Stromal cell of bone marrow (primary cell): Measurements from ENCODE around the gene LONP2.
A peak's percentile ranks its signal among the peaks of the same experiment; 100 is the strongest.
"Not testable (repeated sequence)": the region's sequence is repeated elsewhere in the genome, so short reads cannot be mapped to it uniquely, and the experiment has no call there.

Source experiments
- DNase-seq: peaks from one replicate; pipeline ENCODE4 v3.0.0-alpha.2; 2012; ENCODE audit warnings: low read depth

The LONP2 gene

DNA sequence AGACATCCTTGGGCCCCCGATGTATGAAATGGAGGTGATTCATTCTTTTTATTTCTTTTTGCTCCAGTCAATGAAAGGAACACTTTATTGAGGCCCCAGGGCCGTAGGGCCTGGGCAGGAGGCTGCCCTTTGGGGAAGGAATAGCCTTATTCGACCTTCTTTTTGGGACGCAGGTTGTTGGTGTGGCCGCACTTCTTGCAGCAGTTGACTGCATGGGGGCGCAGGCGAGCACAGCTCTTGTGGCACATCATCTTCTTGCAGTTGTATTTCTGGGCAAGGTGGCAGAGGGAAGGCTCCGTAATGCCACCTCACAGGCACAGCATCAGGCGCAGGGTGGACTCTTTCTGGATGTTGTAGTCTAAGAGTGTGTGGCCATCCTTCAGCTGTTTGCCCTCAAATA lies 90.2 kb downstream of the LONP2 start:
- no peak for DNase-seq

DNA sequence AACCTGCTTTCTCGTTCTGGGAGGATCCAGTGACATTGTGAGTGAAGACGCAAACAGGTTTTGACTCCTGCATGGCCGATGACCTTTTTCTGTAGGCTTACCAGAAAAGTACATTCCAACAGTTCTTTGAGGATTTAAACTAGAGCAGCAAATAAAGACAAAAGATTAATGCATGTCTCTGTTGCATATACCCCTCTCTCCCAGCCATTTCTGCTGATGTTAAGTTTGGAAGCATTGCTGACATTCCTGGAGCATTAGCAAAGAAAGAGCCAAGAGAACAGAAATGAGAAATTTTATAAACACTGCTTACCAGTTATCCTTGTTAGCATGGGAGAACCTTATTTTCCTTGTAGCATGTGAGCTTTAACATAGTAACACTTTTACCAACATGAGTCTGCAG lies 91.9 kb downstream of the LONP2 start:
- DNase-seq, result no peak

DNA sequence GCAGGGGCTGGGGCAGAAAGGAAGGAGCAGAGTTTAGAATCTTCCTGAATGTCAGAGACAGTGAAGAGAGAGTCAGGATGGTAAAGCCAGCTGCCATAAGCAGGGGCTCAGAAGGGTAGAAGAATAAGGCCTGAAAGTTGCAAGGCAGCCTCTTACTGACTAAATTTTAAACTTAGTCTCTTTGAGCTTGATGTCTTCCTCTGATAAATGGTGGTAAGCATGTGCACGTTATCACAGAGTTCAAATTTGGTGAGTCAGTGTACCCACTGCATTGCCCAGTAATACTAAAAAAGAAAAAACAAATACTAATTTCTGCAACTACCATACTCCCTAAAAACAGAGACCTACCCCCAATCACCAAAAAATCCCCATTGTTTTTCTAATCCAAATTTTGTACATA lies 96.0 kb downstream of the LONP2 start:
- no peak for DNase-seq

DNA sequence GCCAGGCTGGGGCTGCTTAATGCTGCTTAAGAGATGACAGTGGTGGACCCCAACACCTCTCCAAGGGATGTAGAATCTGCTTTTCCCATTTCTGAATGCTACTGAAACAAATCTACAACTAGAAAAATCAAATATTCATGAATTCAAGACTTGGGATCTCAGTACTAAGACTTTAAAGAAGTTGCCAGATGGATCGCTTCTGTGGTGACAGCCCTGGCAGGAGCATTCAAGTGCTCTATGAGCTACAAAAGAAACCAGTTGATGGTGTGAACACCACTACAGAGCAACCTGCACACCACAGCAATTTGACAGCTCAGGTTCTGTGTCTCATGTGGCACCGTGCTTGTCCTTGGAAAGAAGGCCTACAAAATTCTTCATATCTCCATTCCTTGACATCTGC lies 98.5 kb downstream of the LONP2 start:
- no peak for DNase-seq

DNA sequence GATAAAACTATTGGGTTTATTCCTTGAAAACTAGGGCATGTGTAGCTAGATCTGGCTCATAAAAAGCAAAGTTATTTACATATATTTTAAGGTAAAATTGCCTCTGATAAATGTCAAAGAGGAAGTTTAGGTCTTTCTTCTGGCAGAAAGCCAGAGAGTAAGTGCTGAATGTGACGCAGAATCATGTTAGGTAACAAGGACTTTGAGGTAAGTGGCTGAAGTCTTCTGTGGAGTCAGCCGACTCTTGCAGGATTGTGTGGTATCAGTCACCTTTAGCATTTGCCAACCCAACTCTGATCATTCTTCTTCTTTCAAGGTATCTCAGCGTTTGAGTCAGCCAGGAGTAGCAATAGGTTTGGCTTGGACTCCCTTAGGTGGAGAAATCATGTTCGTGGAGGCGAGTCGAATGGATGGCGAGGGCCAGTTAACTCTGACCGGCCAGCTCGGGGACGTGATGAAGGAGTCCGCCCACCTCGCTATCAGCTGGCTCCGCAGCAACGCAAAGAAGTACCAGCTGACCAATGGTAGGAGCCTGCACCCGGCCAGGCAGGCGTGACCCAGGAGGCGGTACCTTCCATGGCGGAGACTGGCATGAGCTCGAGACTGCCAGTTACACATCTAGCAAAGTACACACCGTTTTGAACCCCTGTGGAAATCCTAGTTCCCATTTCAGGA lies 103.2 kb downstream of the LONP2 start:
- no peak for DNase-seq

DNA sequence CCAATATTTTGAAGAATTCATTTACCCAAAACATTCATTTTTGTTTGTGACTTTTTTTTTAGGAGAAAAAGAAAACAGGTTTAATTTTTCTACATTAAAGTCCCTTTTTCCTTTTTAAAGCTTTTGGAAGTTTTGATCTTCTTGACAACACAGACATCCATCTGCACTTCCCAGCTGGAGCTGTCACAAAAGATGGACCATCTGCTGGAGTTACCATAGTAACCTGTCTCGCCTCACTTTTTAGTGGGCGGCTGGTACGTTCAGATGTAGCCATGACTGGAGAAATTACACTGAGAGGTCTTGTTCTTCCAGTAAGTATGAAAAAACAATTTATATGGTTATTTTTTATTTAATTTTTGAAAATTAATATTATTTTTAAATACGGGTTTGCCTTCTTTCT lies 103.9 kb downstream of the LONP2 start:
- DNase-seq, result no peak

DNA sequence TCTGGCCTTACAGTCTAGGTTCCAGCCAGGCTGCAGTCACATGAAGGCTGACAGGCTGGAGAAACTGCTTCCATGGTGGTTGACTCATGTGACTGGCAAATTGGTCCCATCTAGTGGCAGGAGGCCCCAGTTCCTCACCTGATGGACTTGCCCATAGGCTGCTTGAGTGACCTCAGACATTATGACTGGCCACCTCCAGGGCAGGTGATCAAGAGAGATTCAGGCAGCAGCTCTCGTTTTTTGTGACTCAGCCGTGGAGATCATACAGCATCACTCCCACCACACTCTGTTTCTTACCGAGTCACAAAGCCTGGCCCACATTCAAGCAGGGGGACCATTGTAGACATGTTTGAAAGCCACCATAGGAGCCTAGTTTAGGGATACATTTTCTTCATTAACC lies 106.6 kb downstream of the LONP2 start:
- no peak for DNase-seq

DNA sequence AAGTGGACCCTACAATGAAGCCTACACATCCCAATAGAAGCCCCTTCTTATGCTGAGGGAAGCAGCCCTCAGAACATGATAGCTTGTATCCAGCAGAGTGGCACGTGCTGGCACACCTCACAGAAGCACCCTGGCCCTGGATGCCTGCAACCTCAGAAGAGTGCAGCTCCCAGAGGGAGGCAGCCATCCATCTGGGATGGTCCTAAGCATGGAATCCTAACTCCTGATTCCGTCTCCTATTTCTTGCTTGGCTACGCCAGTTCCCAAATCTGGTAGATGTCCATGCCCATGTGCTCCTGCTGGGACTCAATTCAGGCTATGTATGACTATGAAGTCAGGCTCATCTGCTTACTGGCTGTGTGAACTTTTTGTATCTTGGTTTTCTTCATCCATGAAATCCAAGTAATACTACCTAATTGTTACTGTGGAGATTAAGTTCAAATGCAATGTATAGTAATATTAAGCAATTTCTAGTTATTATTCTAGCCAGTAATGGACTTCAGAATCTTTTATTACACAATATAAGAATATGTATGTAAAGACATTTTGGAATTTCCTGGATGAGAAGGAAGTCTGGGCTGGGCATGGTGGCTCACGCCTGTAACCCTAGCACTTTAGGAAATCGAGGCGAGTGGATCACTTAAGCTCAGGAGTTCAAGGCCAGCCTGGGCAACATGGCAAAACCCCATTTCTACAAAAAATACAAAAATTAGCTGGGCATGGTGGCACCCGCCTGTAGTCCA lies 108.7 kb downstream of the LONP2 start:
- no peak for DNase-seq

DNA sequence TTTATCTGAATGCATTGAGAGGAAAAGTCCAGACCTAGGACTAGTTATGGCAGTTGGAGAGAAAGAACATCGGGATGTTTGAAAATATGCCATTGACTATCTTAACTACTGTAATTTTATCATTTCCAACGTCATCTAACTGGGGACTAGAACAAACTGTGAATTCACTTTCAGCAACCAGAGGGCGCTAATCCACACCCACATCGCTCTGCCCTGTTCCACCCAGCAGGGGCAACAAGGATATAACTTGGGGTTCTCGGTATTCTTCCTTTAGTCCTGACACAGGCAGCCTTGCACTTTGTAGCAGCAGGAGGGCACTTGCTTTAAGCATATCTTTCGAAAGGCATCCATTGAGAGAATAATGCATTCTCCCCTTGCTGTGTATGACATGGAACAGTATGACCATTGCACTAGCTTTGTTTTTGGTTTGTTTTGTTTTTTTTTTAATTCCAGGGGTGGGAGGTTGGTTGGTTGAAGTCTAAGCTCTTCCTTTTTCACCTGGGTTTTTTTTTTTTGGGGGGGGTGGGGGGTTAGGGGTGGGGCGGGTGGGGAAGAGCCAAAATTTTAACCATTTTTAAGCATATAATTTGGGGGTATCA lies 109.6 kb downstream of the LONP2 start:
- peak; percentile 47 for DNase-seq

DNA sequence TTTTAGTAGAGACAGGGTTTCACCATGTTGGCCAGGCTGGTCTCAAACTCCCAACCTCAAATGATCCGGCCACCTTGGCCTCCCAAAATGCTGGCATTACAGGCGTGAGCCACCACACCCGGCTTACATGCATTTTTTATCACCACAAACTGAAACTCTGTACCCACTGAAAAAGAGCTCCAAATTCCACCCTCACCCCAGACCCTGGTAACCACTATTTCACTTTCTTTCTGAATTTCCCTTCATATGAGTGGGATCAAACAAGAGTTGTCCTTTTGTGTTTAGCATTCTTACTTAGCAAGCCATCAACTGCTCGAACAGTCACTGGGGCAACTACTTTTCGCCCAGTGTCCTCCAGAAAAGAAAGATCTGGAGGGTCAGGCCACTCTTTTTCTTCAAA lies 110.3 kb downstream of the LONP2 start:
- not testable (repeated sequence) for DNase-seq

DNA sequence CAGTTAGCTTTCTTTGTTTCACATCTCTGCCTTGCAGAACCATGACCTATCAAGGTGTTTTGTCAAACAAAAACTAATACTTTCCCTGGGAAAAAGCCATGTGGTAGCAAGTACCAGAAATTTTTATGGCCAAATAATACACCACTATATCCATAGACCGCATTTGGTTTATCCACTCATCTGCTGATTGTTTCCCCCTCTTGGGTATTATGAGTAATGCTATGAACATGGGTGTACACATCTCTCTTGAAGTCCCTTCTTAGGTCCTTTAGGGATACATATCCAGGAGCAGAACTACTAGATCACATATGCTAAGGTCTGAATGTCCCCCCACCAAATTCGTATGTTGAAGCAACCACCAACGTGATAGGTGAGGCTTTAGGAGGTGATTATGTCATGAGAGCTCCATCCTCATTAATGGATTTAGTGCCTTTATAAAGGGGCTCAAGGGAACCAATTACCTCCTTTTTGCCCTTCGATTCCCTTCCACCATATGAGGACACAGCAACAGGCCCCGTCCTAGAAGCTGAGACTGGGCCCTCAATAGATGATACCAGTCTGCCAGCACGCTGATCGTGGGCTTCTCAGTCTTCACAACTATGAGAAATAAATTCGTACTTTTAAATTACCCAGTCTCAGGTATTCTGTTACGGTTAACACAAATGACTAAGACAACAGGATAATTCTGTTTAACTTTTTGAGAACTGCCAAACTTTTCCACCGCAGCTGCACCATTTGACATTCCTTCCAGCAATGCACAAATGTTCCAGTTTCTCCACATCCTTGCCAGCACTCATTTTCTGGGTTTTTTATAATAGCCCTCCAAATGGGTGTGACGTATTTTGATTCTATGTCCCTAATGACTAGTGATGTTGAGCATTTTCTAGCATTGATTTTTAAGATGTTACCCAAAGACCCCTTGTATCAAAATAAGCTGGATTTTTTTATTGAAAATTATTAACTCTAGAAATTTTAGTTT lies 111.1 kb downstream of the LONP2 start:
- no peak for DNase-seq

DNA sequence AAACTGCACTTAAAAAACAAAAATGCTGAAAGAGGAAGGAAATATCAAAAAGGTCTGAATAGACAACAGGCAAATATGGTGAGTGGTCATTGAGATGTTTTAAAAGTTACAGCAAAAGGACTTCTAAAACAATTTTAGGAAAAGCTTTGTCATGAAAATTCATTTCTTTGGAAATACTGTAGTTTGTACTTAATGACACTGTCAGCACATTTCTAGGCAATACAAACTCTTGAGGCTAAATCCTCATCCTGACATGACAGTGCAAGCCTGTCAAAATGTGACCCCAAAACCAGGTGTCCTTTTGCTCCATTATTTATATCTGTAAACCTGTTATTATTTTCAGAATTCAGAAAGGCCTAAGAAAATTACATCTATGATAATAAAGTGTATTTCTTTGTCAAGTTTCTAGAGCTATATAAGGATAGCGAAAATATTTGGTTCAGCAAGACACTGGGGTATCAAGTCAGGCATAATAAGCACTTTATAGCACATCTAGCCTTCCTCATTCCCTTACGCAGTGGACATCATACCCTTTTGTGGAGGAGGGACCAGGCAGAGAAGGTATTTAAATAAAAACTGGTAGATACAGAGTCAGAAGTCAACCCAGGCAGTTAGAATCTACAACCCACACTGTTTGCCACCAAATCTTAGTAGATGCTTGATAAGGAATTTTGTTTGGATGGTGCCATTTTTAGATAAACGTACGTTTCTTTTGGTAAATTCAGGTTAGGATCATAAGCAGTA lies 112.7 kb downstream of the LONP2 start:
- no peak for DNase-seq

DNA sequence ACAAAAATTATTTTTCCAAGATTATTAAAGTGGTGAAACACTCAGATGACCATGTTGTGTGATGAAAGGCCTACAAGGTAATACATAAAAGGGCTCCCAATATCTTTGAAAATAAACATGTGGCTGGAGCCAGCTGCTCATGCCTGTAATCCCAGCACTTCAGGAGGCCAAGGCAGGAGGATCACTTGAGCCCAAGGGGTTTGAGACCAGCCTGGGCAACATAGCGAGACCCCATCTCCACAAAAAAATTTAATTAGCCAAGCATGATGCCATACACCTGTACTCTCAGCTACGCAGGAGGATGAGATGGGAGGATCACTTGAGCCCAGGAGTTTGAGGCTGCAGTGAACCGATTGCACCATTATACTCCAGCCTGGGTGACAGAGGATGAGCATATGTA lies 114.3 kb downstream of the LONP2 start:
- no peak for DNase-seq

DNA sequence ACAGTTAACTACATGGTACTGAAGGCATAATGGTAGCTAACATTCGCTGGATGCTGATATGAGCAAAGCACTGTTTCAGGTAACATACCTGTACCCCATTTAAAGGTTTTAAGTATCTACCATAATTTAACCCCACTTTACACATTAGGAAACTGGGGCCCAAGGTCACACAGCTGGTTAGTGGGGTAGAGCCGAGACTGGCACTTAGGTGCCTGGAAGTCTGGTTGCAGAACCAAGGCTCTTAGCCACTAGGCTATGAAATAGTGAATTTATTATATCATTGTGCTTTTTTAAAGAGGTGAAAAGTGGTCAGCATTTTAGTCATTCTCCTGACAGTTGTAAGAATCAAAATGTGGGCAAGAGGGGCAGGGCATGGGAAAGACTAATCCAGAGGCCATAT lies 115.9 kb downstream of the LONP2 start:
- no peak for DNase-seq

DNA sequence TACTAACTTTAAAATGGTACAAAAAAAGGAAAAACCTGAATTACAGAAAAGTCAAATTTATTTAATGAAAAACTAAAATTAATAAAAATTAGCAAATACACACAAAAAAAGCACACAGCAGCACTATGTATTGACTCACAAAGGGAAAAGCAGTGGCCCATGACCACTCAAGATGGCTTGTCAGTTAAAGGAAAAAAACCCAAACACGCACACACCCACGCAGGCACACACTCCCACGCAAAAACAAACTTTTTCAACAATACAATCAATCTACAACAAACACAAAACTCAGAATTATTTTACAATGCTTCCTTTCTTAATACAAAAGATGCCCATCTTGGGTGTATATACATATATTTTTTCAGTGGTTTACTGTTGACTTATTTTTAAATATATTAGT lies 116.9 kb downstream of the LONP2 start:
- DNase-seq, result no peak

DNA sequence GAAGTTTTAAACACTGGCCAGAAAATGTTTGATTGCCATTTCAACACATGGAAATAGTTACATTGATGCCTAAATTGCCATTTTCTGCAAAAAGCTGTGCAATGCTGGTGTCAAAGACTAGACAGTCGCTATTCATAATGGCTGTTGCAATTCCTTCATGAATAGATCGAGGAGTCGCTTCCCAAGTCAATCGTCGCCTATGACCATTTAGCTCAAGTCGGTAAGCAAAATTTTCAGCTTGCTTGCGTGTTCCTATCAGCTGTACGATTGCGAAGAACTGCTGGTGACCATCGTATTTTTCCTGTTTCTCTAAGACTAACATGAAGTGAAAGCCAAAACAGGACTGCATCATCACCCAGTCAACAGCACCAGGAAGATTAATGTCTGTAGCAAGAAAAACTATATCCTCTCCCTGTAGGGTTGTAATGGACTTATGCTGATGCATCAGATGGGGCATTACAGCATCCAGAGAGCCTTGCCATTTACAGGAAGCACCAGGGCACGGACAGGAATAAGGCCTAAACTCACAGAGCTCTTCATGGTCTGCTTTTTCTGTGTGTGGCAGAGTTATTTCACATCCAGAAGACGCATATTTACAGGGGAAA lies 117.5 kb downstream of the LONP2 start:
- DNase-seq, result no peak

DNA sequence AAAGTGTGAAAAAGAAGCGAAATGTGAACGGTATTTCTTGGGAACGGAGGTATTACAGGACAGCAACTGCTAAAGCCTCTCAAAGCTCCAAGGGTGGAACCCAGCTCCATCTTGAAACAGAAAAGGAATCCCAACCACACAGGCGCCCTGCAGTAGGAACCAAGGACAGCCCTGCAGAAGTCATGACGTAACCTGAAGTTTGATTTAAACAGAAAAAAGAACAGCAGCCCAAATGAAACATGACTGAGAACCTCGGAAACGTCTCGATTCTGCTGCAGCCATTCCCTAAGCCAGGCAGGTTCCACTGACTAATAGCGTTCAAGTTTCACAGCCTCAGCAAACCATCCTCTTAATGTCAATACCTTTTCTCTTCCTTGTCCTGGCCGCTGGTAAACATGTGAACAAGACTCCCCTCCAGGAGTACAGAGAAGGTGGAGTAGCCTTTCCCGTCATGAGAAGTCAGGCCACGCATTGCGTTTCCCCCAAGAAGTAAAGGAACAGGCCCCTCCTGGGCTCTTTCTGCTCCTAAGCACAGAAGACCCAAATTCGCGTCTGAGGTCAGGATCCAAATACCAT lies 121.0 kb downstream of the LONP2 start:
- no peak for DNase-seq

DNA sequence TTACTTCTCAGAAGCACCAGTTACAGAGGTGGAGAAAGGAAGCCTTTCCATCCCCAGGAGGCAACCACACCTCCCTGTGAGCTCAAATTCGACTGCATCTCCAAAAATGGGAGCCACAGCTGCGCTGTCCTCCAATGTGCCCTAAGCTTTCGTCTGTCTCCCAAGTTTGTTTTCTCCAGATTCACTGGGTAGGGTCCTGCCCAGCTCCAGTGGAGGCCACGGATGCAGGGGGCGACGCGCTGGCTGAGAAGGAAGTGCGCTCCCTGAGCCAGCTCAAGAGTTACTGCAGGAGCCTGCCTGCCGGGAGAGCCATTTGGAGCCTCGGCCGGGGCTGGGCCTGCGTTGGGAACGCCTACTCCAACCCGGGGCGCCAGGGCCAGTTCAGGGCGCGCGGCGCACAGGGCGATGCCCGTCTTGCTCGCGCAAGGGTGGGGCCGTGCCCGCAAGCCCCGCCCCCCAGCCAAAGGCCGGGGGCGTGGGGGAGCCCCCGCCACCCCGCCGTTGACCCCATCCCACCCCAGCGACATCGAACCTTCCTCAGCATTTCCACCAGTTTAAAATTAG lies 121.6 kb downstream of the LONP2 start:
- peak; percentile 76 for DNase-seq

DNA sequence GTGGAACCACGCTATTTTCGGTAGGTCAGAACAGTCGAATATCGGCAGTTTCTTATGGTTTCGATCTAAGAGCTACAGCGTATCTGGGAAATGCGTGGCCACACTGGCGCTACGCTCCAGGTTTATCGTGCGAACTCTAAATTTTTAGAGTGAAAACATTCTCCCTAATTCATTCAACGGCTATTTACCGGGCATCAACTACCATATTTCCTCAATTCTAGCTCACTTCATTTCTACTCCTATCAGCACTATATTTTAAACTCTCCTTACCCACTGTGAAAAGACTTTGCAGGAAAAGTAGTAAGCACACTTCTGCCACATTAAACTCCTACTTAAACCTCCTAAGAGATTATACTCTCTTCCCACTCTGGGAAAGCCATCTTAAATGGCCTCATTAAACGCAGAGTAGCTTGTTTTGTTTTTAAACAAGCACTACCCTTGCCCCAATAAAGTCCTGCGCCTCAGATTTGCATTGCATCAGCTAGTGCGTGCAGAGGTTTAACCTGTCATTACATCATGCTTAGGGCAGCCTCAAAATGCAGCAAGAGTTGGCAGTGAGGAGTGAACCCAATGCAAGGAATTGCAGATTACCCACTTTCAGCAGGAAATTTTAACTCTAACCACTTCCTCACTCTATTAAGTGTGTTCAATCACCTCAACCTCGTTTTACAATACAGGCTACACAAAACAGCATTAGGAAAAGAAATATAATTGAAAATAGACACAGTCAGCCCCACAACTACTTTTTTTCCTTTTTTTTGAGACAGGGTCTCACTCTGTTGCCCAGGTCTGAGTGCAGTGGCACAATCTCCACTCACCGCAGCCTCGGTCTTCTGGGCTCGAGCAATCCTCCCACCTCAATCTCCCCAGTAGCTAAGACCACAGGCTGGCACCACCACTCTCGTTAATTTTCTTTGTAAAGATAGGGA lies 122.3 kb downstream of the LONP2 start:
- peak; percentile 68 for DNase-seq
